Measurements from ENCODE around the gene USP46. TPM values are rescaled to one million over a fixed set of nuclear protein-coding genes. Genes with fewer than 3 reads are reported as not detected.

Gene USP46
- total RNA-seq, 6 donors from 2014 or later, result 4.2 to 14.0 (median 8.2) TPM

- no peak overlapping the region for H3K4me3 ChIP-seq
- no peaks in the 10 kb centered on the region for H3K9me3 ChIP-seq
- TF ChIP-seq CTCF (IDR thresholded peaks at IDR 0.05), result no peak
- no peak for TF ChIP-seq POLR2AphosphoS5 (IDR thresholded peaks at IDR 0.05)
- TF ChIP-seq POLR2A (IDR thresholded peaks at IDR 0.05), result no peak
- no peak for TF ChIP-seq EP300 (IDR thresholded peaks at IDR 0.05)
- ATAC-seq (ENCODE audit: low FRiP score in 2 of 2) (no peak), DNase-seq (no peak)
- H3K36me3 ChIP-seq, result peaks cover 0 to 12% (median 3%) of the 10 kb centered on the region in 4 donors
- H3K27me3 ChIP-seq, result no peaks in the 10 kb centered on the region
- no peak overlapping the region for H3K27ac ChIP-seq
- H3K4me1 ChIP-seq, result no peaks in the 10 kb centered on the region
- WGBS, 2 donors, result 97 to 98% methylated on average over 1 of the region's 1 CpG
Measured at GRCh38 chr4:52614241-52614640, 44.9 kb downstream of the USP46 start.

- Histone ChIP-seq H3K4me3 (no peak overlapping the region), H3K9me3 (no peaks in the 10 kb centered on the region), H3K27me3 (no peaks in the 10 kb centered on the region), H3K27ac (no peak overlapping the region), H3K36me3 (peaks cover 0 to 30% (median 3%) of the 10 kb centered on the region in 4 donors), H3K4me1 (no peaks in the 10 kb centered on the region)
- WGBS, 2 donors, result 83 to 94% methylated on average over 1 of the region's 1 CpG
- TF ChIP-seq POLR2AphosphoS5 (IDR thresholded peaks at IDR 0.05) (no peak), EP300 (IDR thresholded peaks at IDR 0.05) (no peak), POLR2A (IDR thresholded peaks at IDR 0.05) (no peak), CTCF (IDR thresholded peaks at IDR 0.05) (no peak)
- DNase-seq, result no peak
- no peak for ATAC-seq (ENCODE audit: low FRiP score in 2 of 2)
Measured at GRCh38 chr4:52612341-52612740, 46.8 kb downstream of the USP46 start.

- Histone ChIP-seq H3K27me3 (no peaks in the 10 kb centered on the region), H3K27ac (no peak overlapping the region), H3K4me3 (no peak overlapping the region), H3K36me3 (peaks cover 0 to 37% (median 3%) of the 10 kb centered on the region in 4 donors), H3K9me3 (no peaks in the 10 kb centered on the region), H3K4me1 (no peaks in the 10 kb centered on the region)
- ATAC-seq (ENCODE audit: low FRiP score in 2 of 2) (no peak), DNase-seq (peak in 1 of 2 donors; percentile 29)
- TF ChIP-seq EP300 (IDR thresholded peaks at IDR 0.05) (no peak), CTCF (IDR thresholded peaks at IDR 0.05) (no peak), POLR2AphosphoS5 (IDR thresholded peaks at IDR 0.05) (no peak), POLR2A (IDR thresholded peaks at IDR 0.05) (no peak)
- WGBS, 2 donors, result 88 to 93% methylated on average over 5 to 6 of the region's 6 CpGs
Measured at GRCh38 chr4:52611030-52611555, 48.0 kb downstream of the USP46 start.

GRCh38 chr4:52606726-52607125 is 52.4 kb downstream of the USP46 start:
- no peaks in the 10 kb centered on the region for H3K27me3 ChIP-seq
- H3K27ac ChIP-seq, result no peak overlapping the region
- no peak overlapping the region for H3K4me3 ChIP-seq
- ATAC-seq (ENCODE audit: low FRiP score in 2 of 2) (no peak), DNase-seq (no peak)
- no peaks in the 10 kb centered on the region for H3K9me3 ChIP-seq
- no peaks in the 10 kb centered on the region for H3K4me1 ChIP-seq
- H3K36me3 ChIP-seq, result peaks cover 0 to 50% (median 6%) of the 10 kb centered on the region in 4 donors
- no peak for TF ChIP-seq CTCF (IDR thresholded peaks at IDR 0.05)
- TF ChIP-seq POLR2A (IDR thresholded peaks at IDR 0.05), result no peak
- TF ChIP-seq EP300 (IDR thresholded peaks at IDR 0.05), result no peak
- no peak for TF ChIP-seq POLR2AphosphoS5 (IDR thresholded peaks at IDR 0.05)
- WGBS, 2 donors, result 60 to 63% methylated on average over 2 of the region's 2 CpGs

- TF ChIP-seq POLR2AphosphoS5 (IDR thresholded peaks at IDR 0.05) (no peak), POLR2A (IDR thresholded peaks at IDR 0.05) (no peak), EP300 (IDR thresholded peaks at IDR 0.05) (no peak), CTCF (IDR thresholded peaks at IDR 0.05) (no peak)
- no peaks in the 10 kb centered on the region for H3K9me3 ChIP-seq
- WGBS, 2 donors, result 98 to 100% methylated on average over 2 of the region's 2 CpGs
- no peak overlapping the region for H3K4me3 ChIP-seq
- H3K27ac ChIP-seq, result no peak overlapping the region
- no peak for DNase-seq
- peaks cover 0 to 54% (median 6%) of the 10 kb centered on the region in 4 donors for H3K36me3 ChIP-seq
- no peaks in the 10 kb centered on the region for H3K4me1 ChIP-seq
- ATAC-seq (ENCODE audit: low FRiP score in 2 of 2), result no peak
- no peaks in the 10 kb centered on the region for H3K27me3 ChIP-seq
Measured at GRCh38 chr4:52606040-52606439, 53.1 kb downstream of the USP46 start.
